A549 treated with GW870086 at 1 μM for 4 hours (cell line): Measurements from ENCODE around the gene ADCY7. TPM values are rescaled to one million over a fixed set of nuclear protein-coding genes. Genes with fewer than 3 reads are reported as not detected.

Experiments used
- total RNA-seq: library from RNA; stranded (reverse); fragments of 200-300 nt; extraction: Qiagen RNA extraction; gene quantifications from 5 replicates; pipeline ENCODE4 v1.2.3, GENCODE V29; 2022; ENCODE audit warnings: low read depth

Gene ADCY7
- total RNA-seq: 9.5 to 16.5 TPM (median 14.8 TPM) in 5 replicates

DNA sequence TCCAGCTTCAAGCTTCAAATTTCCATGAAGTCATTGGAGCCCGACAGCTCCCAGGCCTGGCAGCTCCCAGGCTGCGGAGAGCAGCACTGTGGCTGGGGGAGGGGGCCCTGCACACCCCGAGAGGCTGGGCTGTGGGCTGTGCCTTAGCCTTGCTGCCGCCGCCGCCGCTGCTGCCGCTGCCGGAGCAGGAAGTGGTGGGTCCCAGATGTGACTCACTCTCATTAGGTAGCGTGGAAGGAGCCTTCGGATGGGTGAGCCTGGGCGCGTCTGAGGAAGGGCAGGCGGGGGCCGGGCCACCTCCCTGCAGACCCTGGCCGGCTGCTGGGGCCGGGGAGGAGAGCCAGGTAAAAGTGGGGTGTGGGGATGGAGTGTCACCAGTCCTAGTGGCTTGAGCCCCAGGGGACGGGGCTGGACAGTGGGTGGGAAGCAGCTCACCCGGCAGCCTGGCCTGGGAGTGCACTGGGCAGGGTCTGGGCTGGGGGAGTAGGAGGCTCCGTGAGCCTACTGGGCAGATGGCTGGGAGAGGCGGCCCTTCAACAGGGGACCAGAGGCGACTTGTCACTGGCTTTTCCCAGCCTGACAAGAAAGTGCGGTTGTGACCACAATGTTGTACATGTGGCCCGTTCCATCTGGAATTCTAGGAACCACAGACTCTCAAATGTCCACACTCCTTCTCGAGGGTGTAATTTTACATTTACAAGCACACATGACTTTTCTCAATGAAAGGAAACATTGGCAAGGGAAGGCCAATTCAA is at the start of gene ADCY7:
Gene ADCY7, plus strand, starts transcription at position 215 of the 755 bp plus-strand sequence. CDS start 21,629 bp downstream, outside the sequence.

Other genes with a start within 250 kb of the ADCY7 start
- 16.7 to 20.4 TPM (median 19.9 TPM) in 5 replicates for gene CNEP1R1, start 241.3 kb upstream of the ADCY7 start, total RNA-seq
- 14.1 to 15.5 TPM (median 14.7 TPM) in 5 replicates for gene HEATR3, start 200.6 kb upstream of the ADCY7 start, total RNA-seq
- gene TENT4B, start 113.2 kb upstream of the ADCY7 start, total RNA-seq: 8.8 to 12.3 TPM (median 11.0 TPM) in 5 replicates
- gene BRD7, start 102.4 kb downstream of the ADCY7 start, total RNA-seq: 53.0 to 64.5 TPM (median 54.9 TPM) in 5 replicates